Fibroblast of the aortic adventitia (primary cell): ENCODE results near the gene PAX7. TPM values are rescaled to one million over a fixed set of nuclear protein-coding genes. Genes with fewer than 3 reads are reported as not detected.

Source experiments
- DNase-seq: peaks from one replicate; pipeline ENCODE4 v3.0.0-alpha.2; 2010; ENCODE audit warnings: low read depth
- H3K4me3 ChIP-seq: 2 replicates; pipeline ENCODE4 v1.5.1; 2011; ENCODE audit warnings: low read depth, mild to moderate bottlenecking, control low read depth, low read length, moderate library complexity
- total RNA-seq: library from RNA; depleted of rRNA; stranded (reverse); fragments of >200 nt; gene quantifications from 2 replicates; pipeline ENCODE4 v1.2.3, GENCODE V29; 2012; ENCODE audit warnings: low replicate concordance
- TF ChIP-seq, protein P1 (sequence below): IDR thresholded peaks from 2 replicates; pipeline ENCODE4 v1.5.1; 2011; ENCODE audit warnings: mild to moderate bottlenecking, low read length, control low read depth, inconsistent platforms; ENCODE audit not compliant: insufficient read depth

PAX7 gene
- total RNA-seq, 1 donor = not detected

DNA sequence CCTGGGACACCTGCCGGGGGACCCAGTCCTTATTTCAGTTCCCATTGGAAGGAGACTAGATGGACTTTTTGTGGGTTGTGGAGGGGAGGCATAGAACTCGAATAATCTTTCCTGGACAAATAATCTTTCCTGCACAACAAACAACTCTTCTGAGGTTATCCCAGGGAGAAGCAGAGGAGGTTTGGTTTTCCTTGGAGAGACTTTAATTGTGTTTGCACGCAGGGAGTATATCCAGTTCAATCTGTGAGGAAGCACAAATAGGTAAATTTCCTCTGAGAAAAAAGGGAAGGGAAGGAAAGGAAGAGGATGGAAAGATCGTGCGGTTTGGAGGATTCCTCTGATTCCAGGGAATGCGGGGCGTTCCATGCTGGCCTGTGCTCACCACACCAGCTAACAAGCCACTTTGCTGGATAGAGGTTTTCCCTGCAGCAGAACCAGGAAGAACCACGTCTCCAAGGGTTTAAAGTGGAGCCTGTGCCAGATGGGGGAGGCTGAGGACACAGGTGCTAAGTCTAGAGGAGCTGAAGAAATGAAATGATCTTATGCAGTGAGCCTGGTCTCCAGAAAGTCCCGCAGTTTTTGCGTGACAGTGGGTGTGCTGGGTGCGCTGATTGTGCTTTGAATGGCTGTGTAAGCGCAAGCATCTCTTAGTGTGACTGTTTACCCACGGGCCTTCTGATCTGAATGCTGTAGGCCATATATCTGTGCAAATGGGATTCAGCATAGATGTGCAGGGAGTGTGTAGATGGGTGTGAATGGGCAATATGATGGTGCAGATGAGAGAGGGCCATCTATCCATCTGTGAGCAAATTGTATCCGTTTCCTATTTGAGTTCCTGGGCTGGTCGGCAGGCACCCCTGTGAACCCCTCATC, 7.6 kb downstream of the PAX7 start:
- no peak for DNase-seq
- TF ChIP-seq, protein P1, sequence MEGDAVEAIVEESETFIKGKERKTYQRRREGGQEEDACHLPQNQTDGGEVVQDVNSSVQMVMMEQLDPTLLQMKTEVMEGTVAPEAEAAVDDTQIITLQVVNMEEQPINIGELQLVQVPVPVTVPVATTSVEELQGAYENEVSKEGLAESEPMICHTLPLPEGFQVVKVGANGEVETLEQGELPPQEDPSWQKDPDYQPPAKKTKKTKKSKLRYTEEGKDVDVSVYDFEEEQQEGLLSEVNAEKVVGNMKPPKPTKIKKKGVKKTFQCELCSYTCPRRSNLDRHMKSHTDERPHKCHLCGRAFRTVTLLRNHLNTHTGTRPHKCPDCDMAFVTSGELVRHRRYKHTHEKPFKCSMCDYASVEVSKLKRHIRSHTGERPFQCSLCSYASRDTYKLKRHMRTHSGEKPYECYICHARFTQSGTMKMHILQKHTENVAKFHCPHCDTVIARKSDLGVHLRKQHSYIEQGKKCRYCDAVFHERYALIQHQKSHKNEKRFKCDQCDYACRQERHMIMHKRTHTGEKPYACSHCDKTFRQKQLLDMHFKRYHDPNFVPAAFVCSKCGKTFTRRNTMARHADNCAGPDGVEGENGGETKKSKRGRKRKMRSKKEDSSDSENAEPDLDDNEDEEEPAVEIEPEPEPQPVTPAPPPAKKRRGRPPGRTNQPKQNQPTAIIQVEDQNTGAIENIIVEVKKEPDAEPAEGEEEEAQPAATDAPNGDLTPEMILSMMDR = no peak
- H3K4me3 ChIP-seq = no peak overlapping the region

DNA sequence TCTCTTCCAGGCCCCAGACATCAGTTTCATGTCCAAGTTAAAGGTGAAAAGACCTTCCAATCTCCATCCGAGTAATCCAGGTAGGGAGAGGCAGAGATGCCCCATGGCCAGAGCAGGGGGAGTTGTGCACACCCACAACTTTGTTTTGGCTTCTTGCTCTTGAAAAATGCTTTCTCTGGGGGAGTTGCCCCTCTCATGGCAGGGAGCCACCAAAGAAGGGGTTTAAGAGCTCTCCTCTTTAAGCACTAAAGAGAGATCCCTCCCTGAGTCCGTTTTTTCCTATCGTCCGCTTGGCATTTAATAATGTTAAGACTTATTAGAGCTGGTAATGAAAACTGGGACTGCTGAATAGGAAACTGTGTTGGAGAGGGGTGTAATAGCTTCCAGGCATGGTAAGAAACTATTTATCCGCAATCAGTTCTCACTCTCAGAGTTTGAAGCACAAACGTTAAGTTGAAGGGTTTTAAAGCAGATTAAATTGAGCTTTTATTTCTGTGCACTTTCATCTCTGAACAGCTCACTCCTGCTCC, 8.3 kb downstream of the PAX7 start:
- TF ChIP-seq, protein P1 = no peak
- H3K4me3 ChIP-seq = no peak overlapping the region
- DNase-seq = no peak

GRCh38 chr1:18639368-18640055, 8.9 kb downstream of the PAX7 start:
- no peak overlapping the region for H3K4me3 ChIP-seq
- TF ChIP-seq, protein P1 = no peak
- no peak for DNase-seq

DNA sequence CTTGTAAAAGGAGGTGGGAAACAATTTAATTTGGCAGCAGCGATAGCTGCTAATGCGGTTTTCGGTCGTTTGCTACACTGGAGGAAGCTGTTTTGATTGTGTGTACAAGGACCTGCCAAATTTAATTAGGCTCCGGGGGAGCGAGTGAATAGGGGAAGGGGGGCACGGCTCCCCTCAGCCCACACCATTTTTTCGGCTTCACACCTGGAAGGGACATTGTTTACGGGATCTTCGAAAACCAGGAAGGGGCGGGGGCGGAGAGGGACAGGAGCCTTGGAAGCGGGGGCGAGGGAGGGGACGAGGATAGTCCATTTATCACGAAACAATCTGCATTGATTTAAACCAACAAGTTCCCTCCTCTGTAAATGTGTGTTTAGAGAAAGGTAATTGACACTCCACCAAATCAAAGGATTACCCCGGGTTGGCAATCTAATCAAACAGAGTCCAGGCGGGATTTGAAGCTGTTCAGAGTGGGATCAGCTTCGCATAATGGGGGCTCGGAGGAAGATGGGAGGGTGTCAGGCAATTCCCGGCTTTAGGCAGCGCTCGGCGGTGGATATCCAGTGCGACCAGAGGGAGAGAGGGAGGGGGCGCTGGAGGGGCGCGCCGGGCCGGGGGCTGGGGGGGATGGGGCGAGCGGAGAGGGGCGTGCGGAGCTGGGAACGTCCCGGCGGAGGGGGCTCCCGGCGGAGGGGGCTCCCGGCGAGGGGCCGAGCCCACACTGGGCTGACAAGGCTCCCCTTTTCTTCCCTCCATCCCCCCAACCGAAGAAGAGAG, 9.8 kb downstream of the PAX7 start:
- TF ChIP-seq, protein P1 = no peak
- DNase-seq = no peak
- no peak overlapping the region for H3K4me3 ChIP-seq

- no peak for DNase-seq
- TF ChIP-seq, protein P1 = no peak
- no peak overlapping the region for H3K4me3 ChIP-seq
Observed at GRCh38 chr1:18641005-18641941, 10.6 kb downstream of the PAX7 start.
